C1 segment of cervical spinal cord (tissue), 14 donors: ENCODE results near the gene TANC1.

ENCODE experiments used
- DNase-seq, 14 donors: peaks; one replicate each; lab custom pipeline; 2025; lab: John Stamatoyannopoulos, UW

Gene TANC1

DNA sequence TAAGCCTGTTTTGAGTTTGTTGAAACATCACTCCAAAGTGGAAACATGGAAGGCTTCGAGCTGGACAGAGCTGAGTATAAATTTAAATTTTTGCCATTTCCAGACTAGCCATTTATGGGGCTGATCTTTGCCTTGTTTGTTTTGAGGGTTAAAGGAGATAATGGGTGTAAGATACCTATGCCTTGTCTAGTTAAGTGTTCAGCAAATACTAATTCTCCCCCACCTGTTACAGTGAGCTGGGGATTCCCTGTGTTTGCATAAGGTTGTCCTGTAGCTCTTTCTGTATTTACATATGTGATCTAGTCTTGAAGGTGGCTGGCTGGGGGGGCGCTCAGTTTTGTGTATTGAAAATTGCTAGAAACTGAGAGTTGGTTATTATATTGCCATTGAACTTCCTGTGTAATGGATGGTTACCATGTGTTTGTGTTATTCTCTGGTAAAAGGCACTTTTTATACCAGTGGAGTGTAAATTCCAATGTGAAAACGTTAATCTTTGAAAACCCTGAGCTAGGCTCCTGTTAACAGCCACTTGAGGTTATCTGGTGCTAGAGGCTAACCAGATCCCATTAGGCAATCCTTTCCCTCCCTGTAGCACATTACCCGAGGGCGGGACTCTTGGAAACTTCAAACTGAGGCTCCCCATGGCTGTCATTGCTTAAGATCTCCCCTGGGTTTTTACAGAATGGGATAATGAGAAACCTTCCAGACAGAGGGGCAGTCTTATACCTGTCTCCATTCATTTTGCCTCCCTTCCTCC lies 26.7 kb downstream of the TANC1 start:
- DNase-seq, result no peak

DNA sequence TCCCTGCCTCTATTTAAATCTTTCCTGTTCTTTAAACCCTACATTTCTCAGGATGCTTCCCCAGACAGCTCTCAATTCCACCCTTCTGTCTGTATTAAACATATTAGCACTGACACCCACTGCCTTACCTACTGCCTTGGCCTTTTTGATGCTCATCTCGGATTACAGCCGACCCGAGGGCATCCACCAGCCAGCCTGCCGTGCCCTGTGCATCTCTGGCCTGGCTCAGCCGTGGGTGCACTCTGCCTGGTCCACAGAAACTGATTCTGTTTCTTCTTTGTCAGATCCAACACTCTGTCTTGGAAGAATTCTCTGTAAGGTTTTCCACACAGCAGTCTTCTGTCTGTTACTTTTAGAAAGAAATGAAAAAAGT lies 27.2 kb downstream of the TANC1 start:
- DNase-seq, result no peak

- no peak for DNase-seq
These were observed 28.0 kb downstream of the TANC1 start for GRCh38 chr2:158996378-158996993.

DNA sequence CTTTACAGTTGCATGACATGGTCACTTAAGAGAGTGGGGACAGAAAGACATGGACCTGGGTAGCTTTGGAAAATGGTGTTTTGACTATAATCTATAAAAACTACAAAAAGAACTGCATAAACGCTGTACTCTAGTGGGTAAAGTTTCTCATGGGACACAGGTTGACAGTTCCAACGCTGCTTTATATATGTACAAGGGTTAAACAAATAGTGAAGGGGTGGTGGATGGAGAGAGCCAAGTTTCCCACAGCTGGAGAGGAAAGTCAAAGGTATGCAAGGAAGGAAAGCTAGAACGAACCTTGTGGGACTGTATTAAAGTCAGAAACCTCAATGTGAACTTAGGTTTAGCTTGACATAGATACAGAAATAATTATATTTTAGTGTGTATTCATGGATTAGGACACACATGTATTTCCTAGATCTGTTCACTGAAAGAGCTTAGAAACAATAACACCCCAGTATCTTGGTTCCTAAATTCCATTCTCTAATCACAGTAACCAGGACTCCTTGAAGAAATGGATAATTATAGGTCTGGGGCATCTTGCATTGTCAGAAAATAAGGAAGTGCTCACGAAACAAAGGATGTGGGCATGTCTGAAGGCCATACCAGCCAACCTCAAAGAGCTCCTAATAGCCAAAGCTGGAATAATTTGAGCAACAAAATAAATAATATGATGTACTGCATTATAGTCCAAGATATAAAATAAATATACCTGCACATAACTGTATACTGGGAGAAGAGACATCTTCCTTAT lies 28.8 kb downstream of the TANC1 start:
- no peak for DNase-seq

DNA sequence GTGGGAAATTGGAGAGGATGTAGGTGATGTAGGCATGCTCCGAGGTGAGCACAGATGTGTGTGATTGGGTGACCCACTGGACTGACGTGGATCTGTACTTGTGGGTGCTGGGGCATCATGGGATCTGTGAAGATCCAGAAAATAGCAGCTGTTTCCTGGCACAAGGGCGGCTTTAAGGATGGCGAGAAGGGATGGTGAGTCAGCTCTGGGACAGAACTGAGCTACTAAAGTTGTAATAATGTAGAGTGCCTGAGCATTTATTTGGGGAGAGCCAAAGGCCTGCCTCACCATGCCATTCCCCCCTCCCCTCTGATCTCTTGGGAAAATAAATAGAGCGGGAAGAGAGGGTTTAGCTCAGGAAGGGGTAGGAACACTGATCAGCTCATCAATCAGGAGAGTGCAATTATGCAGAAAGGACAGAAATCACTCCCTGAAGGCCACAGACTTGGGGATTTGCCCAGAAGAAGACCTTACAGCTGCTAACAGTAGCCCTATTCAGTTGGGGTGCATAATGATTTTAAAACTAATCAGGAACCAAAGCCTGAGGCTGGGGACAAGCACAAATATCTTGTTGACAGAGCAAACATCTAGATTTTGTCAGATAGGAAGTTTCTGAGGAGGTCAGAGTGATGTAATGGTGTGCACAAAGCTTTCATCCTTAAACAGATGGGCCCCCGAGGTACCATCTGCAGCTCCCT lies 30.3 kb downstream of the TANC1 start:
- peak in 10 of 14 donors; percentile 21 to 85 (median 60) for DNase-seq

DNA sequence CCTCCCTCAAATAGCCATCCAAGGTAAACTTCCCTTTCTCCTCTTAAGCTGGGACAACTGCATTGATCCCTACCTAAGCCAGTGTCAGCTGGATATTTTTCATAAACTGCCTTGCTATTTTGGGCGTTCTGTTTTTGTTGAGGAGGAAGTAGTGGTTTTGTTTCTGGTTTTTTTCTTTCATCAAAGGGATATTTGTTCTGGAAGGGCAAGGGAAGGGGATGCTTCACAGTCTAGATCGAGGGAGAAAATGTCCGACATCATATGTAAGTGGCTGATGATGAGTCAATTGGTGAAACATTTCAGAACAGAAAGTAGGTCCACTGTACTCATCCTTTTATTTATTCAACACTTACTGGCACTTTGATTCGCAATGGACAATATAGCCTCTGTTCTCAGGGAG lies 31.0 kb downstream of the TANC1 start:
- DNase-seq, result peak in 1 of 14 donors; percentile 18

DNA sequence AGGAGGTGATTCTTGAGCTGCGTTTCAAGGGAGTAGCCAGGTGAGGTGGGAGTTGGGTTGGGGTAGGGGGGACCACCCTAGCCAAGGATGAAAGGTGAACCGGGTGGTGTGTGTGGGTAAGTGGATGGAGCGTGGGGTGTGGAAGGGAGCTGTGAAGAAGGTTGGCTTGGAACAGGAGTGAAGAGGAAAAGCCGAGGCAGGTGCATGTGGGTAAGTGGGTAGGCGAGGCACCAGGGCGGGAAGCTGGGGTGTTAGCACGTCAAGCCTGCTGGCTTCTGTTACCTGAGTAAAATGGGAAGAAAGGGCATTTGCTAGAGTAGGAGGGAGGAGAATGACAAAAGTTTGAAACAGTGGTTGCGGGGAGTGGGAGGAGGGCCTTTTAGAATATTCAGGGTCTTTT lies 31.6 kb downstream of the TANC1 start:
- DNase-seq, result no peak

GRCh38 chr2:159002462-159003111 lies 34.1 kb downstream of the TANC1 start:
- DNase-seq, result no peak

- no peak for DNase-seq
These were observed 35.1 kb downstream of the TANC1 start for GRCh38 chr2:159003555-159003954.

DNA sequence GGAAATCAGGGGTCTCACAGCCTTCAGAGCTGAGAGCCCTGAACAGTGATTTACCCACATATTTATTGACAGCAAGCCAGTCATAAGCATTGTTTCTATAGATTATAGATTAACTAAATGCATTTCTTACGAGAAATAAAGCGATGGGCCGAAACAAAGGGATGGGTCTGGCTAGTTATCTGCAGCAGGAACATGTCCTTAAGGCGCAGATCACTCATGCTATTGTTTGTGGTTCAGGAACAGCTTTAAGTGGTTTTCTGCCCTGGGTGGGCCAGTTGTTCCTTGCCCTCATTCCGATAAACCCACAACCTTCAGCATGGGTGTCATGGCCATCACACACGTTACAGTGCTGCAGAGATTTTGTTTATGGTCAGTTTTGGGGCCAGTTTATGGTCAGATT lies 36.4 kb downstream of the TANC1 start:
- no peak for DNase-seq

DNA sequence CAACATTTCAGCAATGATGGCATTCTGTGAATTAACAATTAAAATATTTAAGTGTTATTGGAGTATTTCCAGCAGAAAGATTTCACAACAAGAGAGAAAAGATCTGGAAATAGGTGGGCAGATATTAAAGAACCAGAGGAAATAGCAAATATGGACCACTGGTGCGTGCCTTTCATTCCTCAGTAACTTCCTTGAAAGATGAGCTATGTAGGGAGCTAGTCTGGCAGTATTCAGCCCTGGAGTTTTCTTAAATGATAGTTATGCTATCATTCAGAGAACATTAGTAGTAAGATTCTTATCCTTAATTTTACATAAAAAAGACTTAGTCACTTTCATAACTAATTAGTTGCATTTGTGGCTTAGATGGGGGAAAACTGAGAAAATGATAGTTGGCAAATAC lies 41.5 kb downstream of the TANC1 start:
- no peak for DNase-seq

GRCh38 chr2:159010340-159010739 lies 41.9 kb downstream of the TANC1 start:
- DNase-seq, result peak in 1 of 14 donors; percentile 8

- DNase-seq, result no peak
These were observed 42.5 kb downstream of the TANC1 start for GRCh38 chr2:159010963-159011362.

DNA sequence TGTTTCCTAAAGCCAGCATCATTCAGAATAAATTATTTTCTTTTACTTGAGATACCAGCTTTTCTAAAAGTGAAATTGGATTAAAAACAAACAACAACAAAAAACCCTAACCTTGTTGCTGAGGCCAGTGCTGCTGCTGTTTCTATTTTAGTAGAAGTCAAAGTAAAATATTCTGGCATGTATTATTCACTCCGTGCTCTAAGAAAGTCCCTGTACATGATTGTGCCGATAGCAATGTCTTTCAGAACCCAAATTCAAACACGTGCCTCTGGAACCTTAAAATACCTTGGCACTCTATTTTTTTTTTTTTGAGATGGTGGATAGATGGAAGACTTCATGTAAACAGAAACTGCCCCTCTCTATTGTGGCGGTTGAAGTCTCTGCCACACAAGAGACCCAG lies 43.7 kb downstream of the TANC1 start:
- DNase-seq, result no peak

DNA sequence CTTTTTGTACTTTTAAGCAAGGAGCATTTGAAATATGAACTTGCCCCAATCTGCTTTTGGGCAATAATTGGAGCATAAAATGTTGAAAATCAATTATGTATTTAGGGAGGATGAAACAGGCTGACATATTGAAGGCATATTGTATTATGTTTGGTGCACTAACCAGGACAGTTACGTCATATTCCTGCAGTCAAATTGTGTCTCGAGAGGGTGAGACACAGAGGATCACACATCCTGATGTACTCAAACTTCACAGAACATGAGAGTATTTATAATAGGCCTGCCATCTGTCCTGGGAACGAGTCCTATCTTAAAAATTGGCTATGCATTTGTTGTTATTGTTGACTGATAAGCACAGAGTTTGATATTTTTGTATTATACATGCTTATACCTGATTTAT lies 44.7 kb downstream of the TANC1 start:
- DNase-seq, result no peak

DNA sequence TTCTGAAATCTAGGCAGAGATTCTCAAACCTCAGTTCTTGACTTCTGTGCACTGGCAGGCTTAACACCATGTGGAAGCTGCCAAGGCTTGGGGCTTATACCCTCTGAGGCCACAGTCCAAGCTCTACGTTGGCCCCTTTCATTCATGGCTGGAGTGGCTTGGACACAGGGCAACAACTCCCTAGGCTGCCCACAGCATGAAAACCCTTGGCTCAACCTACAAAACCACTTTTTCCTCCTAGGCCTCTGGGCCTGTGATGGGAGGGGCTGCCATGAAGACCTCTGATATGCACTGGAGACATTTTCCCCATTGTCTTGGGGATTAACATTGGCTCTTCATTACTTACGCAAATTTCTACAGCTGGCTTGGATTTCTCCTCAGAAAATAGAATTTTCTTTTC lies 46.7 kb downstream of the TANC1 start:
- DNase-seq, result no peak

DNA sequence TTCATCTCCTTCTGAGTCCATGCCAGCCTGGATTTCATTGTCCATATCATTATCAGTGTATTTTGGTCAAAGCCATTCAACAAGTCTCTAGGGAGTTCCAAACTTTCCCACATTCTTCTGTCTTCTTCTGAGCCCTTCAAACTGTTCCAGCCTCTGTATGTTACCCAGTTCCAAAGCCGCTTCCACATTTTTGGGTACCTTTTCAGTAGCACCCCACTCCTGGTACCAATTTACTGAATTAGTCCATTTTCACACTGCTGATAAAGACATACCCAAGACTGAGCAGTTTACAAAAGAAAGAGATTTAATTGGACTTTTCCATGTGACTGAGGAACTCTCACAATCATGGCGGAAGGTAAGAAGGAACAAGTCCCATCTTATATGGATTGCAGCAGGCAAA lies 47.4 kb downstream of the TANC1 start:
- no peak for DNase-seq

DNA sequence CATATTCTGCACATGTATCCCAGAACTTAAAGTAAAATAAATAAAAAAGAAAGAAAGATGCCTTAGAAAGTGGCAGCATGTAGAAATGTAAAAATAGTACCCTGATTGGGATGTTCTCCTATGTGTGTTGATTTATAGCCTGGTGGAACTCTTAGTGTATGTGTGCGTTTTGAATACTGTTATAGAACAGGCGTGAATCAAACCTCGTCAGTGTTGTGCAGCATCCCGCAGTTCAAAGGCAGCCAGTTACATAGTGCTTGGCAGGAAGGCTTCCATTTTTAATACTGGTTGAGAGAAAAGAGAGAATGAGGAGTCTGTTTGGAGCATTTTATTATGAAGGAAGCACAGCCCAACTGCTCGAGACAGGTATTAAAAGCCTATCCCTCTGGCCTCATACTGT lies 49.4 kb downstream of the TANC1 start:
- DNase-seq, result no peak

- no peak for DNase-seq
These were observed 50.6 kb downstream of the TANC1 start for GRCh38 chr2:159019021-159019420.

DNA sequence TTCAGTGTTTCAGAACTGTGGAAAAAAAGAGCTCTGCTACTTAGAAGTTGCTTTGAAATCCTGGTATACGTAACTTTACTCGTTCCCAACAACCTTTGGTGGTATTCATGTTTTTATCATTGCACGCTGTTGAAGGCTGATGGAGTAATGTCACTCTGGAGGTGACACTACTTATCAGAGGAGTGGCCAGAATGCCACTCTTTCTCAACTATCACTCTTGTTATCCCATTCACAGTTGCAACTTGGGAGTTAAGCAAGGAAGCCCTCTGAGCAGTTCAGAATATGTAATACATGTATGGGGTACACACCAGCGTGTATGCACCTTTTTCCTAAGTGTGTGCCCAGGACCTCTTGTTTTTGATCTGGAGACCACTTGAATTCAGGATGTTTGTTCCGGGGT lies 53.6 kb downstream of the TANC1 start:
- no peak for DNase-seq

- DNase-seq, result peak in 1 of 14 donors; percentile 9
These were observed 57.7 kb downstream of the TANC1 start for GRCh38 chr2:159026170-159026569.

DNA sequence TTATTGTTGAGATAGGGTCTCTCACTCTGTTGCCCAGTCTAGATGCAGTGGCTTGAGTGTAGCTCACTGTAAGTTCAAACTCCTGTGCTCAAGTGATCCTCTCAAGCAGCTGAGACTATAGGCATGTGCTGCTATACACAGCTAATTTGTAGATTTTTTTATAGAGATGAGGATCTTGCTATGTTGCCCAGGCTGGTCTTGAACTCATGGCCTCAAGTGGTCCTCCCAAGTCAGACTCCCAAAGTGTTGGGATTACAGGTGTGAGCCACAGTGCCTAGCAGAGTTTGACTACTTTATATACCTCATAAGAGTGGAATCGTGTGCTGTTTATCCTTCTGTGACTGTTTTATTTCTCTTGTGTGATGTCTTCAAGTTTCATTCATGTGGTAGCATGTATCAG lies 60.3 kb downstream of the TANC1 start:
- no peak for DNase-seq
